ENCODE data around the gene SIGLEC7. TPM values are rescaled to one million over a fixed set of nuclear protein-coding genes. Genes with fewer than 3 reads are reported as not detected.

SIGLEC7 gene
- total and polyA plus RNA-seq, 3 donors from 2014 or later = 0.79 to 2.0 (median 1.2) TPM

DNA sequence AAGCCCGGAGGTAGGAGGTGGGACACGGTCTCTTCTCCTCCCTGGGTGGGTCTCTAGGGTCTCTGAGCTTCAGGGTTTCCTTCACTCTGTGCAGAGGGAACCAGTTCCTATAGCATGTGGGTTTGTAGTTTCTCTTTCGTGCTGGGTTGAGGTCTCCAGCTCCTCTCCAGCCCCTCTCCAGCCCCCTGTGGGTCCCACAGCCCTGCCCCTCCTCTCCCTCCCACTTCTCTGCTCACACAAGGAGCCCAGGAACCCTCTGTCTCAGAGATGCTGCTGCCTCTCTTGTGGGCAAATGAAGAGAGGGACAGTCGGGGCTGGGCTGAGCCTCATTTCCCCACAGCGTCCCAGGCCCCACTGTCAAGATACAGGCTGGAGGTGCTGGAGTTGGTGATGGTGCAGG, 1.4 kb downstream of the SIGLEC7 start:
- Histone ChIP-seq H3K36me3 (ENCODE audit: low read depth, missing control alignments) (no peaks in the 10 kb centered on the region), H3K9me3 (no peaks in the 10 kb centered on the region), H3K27me3 (no peaks in the 10 kb centered on the region), H3K27ac (no peak overlapping the region), H3K4me3 (no peak overlapping the region), H3K4me1 (no peaks in the 10 kb centered on the region)
- TF ChIP-seq, protein P1, sequence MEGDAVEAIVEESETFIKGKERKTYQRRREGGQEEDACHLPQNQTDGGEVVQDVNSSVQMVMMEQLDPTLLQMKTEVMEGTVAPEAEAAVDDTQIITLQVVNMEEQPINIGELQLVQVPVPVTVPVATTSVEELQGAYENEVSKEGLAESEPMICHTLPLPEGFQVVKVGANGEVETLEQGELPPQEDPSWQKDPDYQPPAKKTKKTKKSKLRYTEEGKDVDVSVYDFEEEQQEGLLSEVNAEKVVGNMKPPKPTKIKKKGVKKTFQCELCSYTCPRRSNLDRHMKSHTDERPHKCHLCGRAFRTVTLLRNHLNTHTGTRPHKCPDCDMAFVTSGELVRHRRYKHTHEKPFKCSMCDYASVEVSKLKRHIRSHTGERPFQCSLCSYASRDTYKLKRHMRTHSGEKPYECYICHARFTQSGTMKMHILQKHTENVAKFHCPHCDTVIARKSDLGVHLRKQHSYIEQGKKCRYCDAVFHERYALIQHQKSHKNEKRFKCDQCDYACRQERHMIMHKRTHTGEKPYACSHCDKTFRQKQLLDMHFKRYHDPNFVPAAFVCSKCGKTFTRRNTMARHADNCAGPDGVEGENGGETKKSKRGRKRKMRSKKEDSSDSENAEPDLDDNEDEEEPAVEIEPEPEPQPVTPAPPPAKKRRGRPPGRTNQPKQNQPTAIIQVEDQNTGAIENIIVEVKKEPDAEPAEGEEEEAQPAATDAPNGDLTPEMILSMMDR (IDR thresholded peaks at IDR 0.05) = no peak
- no peak for TF ChIP-seq POLR2A (IDR thresholded peaks at IDR 0.05)
- intact Hi-C loops (cut with DNase I; ENCODE audit: low total_unique reads) = no loop called here
- 96 to 100% methylated on average over 2 to 5 of the region's 5 CpGs for WGBS, 2 donors
- no peak for DNase-seq

DNA sequence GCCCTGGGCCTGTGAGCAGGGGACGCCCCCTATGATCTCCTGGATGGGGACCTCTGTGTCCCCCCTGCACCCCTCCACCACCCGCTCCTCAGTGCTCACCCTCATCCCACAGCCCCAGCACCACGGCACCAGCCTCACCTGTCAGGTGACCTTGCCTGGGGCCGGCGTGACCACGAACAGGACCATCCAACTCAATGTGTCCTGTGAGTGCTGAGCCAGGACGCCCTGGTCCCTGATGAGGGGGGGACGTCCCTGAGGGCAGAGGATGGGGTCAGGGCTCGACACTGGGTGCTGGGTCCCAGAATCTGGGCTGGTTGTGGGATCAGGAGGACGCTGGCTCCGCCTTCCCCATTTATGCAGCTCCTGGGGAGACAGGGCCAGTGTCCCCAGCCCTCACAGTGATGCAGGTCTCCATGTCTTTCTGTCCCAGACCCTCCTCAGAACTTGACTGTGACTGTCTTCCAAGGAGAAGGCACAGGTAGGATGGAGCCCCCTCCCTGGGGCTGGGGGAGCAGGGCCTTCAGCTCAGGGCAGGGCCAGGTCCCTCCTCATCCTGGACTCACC, 2.5 kb downstream of the SIGLEC7 start:
- Histone ChIP-seq H3K36me3 (ENCODE audit: low read depth, missing control alignments) (no peaks in the 10 kb centered on the region), H3K27ac (no peak overlapping the region), H3K4me1 (no peaks in the 10 kb centered on the region), H3K9me3 (no peaks in the 10 kb centered on the region), H3K27me3 (no peaks in the 10 kb centered on the region), H3K4me3 (no peak overlapping the region)
- 89% methylated on average over 11 of the region's 11 CpGs; no CpG with 5 or more reads in 1 of the 2 donors for WGBS, 2 donors
- intact Hi-C loops (cut with DNase I; ENCODE audit: low total_unique reads) = no loop called here
- no peak for DNase-seq
- TF ChIP-seq, protein P1 (IDR thresholded peaks at IDR 0.05) = no peak
- no peak for TF ChIP-seq POLR2A (IDR thresholded peaks at IDR 0.05)

DNA sequence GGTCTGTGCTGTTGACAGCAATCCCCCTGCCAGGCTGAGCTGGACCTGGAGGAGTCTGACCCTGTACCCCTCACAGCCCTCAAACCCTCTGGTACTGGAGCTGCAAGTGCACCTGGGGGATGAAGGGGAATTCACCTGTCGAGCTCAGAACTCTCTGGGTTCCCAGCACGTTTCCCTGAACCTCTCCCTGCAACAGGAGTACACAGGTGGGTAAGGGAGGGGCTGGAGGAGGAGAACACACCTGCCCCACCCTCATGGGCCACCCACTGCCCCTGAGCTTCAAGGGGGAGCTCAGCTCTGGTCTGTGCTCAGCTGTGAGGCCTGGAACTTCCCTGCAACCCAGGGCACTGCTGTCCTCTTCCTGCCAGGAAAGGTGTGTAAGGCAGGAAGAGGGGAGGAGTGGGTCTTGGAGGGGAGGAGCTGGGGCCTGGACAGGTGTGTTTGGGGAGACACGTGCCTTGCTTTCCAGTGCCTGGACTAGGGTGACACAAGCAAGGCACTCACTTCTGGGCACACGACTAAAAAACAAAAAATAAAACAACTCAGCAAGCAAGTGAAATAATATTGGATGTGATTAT, 3.9 kb downstream of the SIGLEC7 start:
- no peak for TF ChIP-seq POLR2A (IDR thresholded peaks at IDR 0.05)
- TF ChIP-seq, protein P1 (IDR thresholded peaks at IDR 0.05) = no peak
- intact Hi-C loops (cut with DNase I; ENCODE audit: low total_unique reads) = no loop called here
- DNase-seq = no peak
- WGBS, 2 donors = 85 to 93% methylated on average over 4 of the region's 4 CpGs
- Histone ChIP-seq H3K27ac (no peak overlapping the region), H3K4me3 (no peak overlapping the region), H3K4me1 (no peaks in the 10 kb centered on the region), H3K9me3 (no peaks in the 10 kb centered on the region), H3K36me3 (ENCODE audit: low read depth, missing control alignments) (no peaks in the 10 kb centered on the region), H3K27me3 (no peaks in the 10 kb centered on the region)

DNA sequence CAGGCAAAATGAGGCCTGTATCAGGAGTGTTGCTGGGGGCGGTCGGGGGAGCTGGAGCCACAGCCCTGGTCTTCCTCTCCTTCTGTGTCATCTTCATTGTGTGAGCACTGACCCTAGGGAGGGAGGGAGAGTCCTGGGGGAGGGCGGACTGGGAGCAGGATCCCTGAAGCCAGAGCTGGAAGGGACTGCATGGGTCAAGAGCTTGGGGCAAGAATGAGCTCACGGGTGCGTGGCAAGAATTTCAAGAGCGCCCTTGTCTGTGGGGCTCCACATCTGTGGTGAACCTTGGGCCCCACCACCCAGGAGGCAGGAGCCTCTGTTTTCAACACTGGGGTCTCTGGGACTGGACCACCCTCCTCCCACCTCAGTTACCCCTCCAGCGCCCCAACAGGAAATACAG, 4.7 kb downstream of the SIGLEC7 start:
- WGBS, 2 donors = 83 to 94% methylated on average over 6 to 7 of the region's 7 CpGs

More for the DNA sequence above, 4.7 kb downstream of the SIGLEC7 start:
- Histone ChIP-seq H3K27ac (no peak overlapping the region), H3K9me3 (no peaks in the 10 kb centered on the region), H3K27me3 (no peaks in the 10 kb centered on the region), H3K4me3 (no peak overlapping the region), H3K4me1 (no peaks in the 10 kb centered on the region), H3K36me3 (ENCODE audit: low read depth, missing control alignments) (no peaks in the 10 kb centered on the region)
- no peak for TF ChIP-seq POLR2A (IDR thresholded peaks at IDR 0.05)
- TF ChIP-seq, protein P1 (IDR thresholded peaks at IDR 0.05) = no peak
- intact Hi-C loops (cut with DNase I; ENCODE audit: low total_unique reads) = no loop called here
- no peak for DNase-seq
